Retinal pigment epithelial cell (primary cell): ENCODE data around the gene NR3C1.

Experiments used
- DNase-seq: peaks from one replicate; pipeline ENCODE4 v3.0.0-alpha.2; 2010; ENCODE audit warnings: low read depth
- H3K4me3 ChIP-seq: 2 replicates; pipeline ENCODE4 v1.5.1; 2011; ENCODE audit warnings: mild to moderate bottlenecking, low read length, control low read depth, moderate library complexity
- TF ChIP-seq, protein P1 (sequence below): conservative IDR thresholded peaks from 2 replicates; pipeline ENCODE4 v1.5.1; 2011; ENCODE audit warnings: low read depth, low read length, control low read depth, inconsistent platforms

Gene NR3C1

DNA sequence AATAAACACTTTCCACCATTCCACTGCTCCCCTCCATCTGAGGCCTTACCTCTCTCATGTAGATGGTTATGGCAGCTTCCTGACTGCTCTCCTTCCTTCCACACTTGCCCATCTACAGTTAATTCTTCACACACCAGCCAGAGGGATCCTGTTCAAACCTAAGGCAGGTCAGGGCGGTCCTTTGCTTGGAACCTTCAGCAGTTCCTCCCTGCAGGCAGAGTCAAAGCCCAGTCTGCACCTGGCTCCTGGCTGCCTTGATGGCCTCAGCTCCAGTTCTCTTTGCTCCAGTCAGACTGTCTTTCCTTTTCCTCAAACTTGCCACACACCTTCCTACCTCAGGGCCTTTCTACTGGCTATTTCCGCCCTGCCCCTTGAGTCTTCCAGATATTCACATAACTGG lies 30.2 kb upstream of the NR3C1 start:
- no peak overlapping the region for H3K4me3 ChIP-seq
- TF ChIP-seq, protein P1, sequence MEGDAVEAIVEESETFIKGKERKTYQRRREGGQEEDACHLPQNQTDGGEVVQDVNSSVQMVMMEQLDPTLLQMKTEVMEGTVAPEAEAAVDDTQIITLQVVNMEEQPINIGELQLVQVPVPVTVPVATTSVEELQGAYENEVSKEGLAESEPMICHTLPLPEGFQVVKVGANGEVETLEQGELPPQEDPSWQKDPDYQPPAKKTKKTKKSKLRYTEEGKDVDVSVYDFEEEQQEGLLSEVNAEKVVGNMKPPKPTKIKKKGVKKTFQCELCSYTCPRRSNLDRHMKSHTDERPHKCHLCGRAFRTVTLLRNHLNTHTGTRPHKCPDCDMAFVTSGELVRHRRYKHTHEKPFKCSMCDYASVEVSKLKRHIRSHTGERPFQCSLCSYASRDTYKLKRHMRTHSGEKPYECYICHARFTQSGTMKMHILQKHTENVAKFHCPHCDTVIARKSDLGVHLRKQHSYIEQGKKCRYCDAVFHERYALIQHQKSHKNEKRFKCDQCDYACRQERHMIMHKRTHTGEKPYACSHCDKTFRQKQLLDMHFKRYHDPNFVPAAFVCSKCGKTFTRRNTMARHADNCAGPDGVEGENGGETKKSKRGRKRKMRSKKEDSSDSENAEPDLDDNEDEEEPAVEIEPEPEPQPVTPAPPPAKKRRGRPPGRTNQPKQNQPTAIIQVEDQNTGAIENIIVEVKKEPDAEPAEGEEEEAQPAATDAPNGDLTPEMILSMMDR: no peak

DNA sequence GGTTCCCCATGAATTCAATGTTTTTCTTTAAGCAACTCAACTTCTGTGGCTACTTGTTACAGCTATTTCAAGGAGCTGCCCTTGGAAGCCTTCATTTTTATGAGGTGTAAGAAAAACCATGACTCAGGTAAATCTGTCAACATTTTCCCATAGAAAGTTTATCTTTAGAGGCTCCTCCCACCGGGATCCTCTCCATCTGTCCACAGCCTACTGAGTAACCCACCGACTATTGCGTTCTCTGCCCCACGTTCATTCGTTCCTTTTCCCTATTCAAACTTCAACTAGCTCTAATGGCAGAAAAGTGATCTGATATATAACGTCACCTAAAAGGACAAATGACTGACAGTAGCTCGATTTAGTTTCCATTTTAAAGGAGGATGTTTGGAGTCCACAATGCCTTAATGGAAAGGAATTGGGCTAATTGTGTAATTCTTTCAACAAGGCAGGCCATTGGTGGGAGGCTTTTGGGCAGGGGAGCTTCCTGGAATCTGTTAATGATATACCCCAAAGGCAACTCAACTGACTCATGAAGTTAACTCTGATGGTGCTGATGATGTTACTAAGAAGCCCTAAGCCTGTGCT lies 29.3 kb upstream of the NR3C1 start:
- no peak overlapping the region for H3K4me3 ChIP-seq
- TF ChIP-seq, protein P1: no peak
- no peak for DNase-seq

More for the DNA sequence above, 30.2 kb upstream of the NR3C1 start:
- DNase-seq: no peak

DNA sequence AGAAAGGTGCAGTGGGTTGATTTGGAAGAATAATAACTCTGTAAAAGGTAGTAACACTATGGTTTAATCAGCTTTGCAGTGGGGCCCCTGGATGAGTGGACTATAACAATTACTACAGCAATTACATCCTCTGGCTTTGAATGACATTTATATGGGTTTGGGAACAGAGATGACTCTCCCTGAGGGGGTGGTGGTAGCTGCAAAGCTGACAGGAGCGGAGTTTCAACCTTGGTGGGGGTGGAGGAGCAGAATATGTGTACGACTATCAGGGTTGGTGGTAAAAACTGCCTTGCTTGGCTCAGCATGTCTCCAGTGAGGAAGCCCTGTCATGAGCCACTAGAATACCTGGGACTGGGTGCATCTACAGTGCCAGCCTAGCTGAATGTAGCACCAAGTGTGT lies 28.3 kb upstream of the NR3C1 start:
- no peak for DNase-seq
- TF ChIP-seq, protein P1: no peak
- H3K4me3 ChIP-seq: no peak overlapping the region

DNA sequence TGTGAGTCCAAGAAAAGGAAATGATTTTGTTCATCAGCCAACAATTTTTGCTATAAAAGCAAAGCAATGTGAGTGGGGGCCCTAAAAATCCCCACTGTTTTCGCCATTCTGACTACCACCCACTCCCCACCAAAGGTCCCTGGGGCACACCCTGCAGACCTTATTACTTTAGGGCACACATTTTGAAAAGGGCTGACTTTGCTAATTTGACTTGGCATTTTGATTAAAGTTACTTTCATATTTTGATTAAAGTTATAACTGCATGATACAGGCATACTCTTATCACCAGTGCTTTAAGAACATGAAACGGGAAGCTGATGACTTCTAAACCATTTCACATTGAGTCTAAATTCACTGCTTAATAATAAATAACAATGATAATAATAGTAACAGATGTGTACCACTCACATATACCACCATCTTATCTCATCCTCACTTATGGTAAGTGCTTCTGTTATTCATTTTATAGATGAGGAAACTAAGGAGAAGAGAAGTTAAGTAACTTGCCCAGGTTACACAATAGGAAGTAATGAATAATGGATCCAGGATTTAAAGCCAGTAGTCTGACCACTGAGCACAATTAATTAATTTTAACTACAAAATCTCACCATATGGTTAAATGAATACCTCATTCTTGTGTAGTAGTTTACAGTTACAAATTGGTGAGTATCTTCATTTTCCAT lies 25.4 kb upstream of the NR3C1 start:
- H3K4me3 ChIP-seq: no peak overlapping the region
- no peak for DNase-seq
- TF ChIP-seq, protein P1: no peak

DNA sequence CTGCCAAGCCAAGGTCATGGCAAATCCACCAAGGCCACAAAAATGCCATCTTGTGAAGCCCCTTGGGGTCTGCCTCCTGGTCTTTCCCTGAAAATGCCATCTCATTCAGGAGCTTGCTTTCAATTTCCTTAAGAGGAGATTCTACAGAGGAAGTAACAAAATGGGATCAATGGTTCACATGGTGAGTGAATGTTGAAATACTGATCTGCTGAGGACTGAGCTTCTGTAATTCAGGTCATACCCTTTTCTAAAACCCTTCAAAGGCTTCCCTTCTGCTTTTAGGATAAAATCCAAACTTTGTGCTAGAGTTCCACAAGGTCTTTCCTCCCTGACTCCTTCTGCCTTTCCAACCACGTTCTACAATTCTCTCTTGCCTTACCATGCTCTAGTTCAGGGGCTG lies 24.7 kb upstream of the NR3C1 start:
- H3K4me3 ChIP-seq: no peak overlapping the region
- TF ChIP-seq, protein P1: no peak
- no peak for DNase-seq

DNA sequence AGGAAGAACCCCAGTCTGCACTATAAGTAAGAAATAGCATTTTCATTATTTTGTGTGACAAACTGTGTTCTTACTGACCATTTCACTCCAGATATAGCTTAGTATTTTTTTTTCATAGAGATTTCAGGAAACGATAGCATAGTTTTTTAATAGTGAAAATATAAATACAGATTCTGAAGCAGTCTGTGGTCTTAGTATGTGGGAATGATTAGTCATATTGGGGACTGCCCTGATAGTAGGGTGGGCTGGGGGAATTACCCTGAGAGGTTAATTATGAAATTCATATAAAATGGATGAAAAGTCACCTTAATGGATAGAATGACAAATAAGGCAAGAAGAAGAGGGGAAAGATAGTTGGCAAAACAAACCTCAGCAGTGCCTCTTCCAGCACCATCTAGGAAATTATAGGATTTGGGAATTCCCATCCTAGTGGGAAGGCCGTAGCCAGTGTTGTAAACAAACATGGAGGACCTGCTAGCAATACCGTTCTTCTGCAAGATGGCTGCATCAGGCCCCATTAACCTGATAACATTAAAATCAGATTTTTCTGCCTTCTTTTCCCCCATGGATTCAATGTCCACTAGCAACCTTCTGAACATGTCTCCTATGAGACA lies 23.7 kb upstream of the NR3C1 start:
- H3K4me3 ChIP-seq: no peak overlapping the region
- no peak for DNase-seq
- TF ChIP-seq, protein P1: no peak
